NCI-H128 (cell line): Measurements from ENCODE around the gene MOB3A.
"Not testable (repeated sequence)": the region's sequence is repeated elsewhere in the genome, so short reads cannot be mapped to it uniquely, and the experiment has no call there.

Experiments
- DNase-seq: peaks from one replicate; lab custom pipeline; 2025; ENCODE audit not compliant: unreplicated experiment; lab: John Stamatoyannopoulos, UW

Gene MOB3A

GRCh38 chr19:2096034-2096479, at the start of gene MOB3A:
Gene MOB3A, minus strand, starts transcription at chr19:2096326. Its CDS starts 17,766 bp downstream, at chr19:2078560.
- peak; percentile 95 for DNase-seq

GRCh38 chr19:2145831-2146241, 49.7 kb upstream of the MOB3A start:
- DNase-seq: no peak

GRCh38 chr19:2144190-2144589, 48.1 kb upstream of the MOB3A start:
- no peak for DNase-seq

- DNase-seq: no peak
Observed at GRCh38 chr19:2142173-2142829, 46.2 kb upstream of the MOB3A start.

- peak; percentile 16 for DNase-seq
Observed at GRCh38 chr19:2140138-2140569, 44.0 kb upstream of the MOB3A start.

- no peak for DNase-seq
Observed at GRCh38 chr19:2139385-2140137, 43.4 kb upstream of the MOB3A start.

- no peak for DNase-seq
Observed at GRCh38 chr19:2138061-2138728, 42.1 kb upstream of the MOB3A start.

GRCh38 chr19:2136796-2137195, 40.7 kb upstream of the MOB3A start:
- no peak for DNase-seq

- DNase-seq: no peak
Observed at GRCh38 chr19:2135474-2136402, 39.6 kb upstream of the MOB3A start.

- no peak for DNase-seq
Observed at GRCh38 chr19:2132731-2133490, 36.8 kb upstream of the MOB3A start.

GRCh38 chr19:2132191-2132590, 36.1 kb upstream of the MOB3A start:
- DNase-seq: no peak

GRCh38 chr19:2131012-2131975, 35.2 kb upstream of the MOB3A start:
- DNase-seq: not testable (repeated sequence)

GRCh38 chr19:2129892-2130770, 34.0 kb upstream of the MOB3A start:
- DNase-seq: no peak

- DNase-seq: no peak
Observed at GRCh38 chr19:2129486-2129885, 33.4 kb upstream of the MOB3A start.

GRCh38 chr19:2129022-2129421, 32.9 kb upstream of the MOB3A start:
- no peak for DNase-seq

- DNase-seq: not testable (repeated sequence)
Observed at GRCh38 chr19:2128252-2128651, 32.1 kb upstream of the MOB3A start.

- DNase-seq: no peak
Observed at GRCh38 chr19:2127758-2128157, 31.6 kb upstream of the MOB3A start.
